K562 (cell line): ENCODE results near the gene TTLL11. TPM values are rescaled to one million over a fixed set of nuclear protein-coding genes. Genes with fewer than 3 reads are reported as not detected.

ENCODE experiments used
- ATAC-seq: fragments of 200-7000 bp; cut with Tn5 transposase; 3 replicates; pipeline ENCODE4 v1.9.1; 2020; ENCODE audit warnings: moderate library complexity
- BruUV-seq: library from RNA; stranded (reverse); fragments of 400-500 nt; replicated peaks from 2 replicates; lab custom pipeline; 2021; lab: Mats Ljungman, UMichigan
- CTCF ChIA-PET: fragments of 300-600 bp; formaldehyde crosslinking; extraction: SDS; loops from one replicate; lab custom pipeline; 2021; ENCODE audit warnings: low intra/inter-chr PET ratio; lab: Yijun Ruan, JAX
- POLR2A ChIA-PET: fragments of 300-600, 350-650 bp; sonication (Branson Sonifier 250); formaldehyde crosslinking; extraction: SDS; loops from one replicate; lab custom pipeline; 2021; ENCODE audit warnings: antibody characterized with exemption, inconsistent platforms; lab: Yijun Ruan, JAX
- DNase-seq, 4 experiments: peaks; one replicate each; pipeline versions ENCODE4 v3.0.0 to v3.0.0-alpha.2; 2011 to 2018; ENCODE audit warnings: low spot score in 3 of 4, mixed read lengths in 3 of 4; ENCODE audit errors: extremely low read depth in 1 of 4
- FAIRE-seq: peaks from 2 replicates; lab custom pipeline; 2011; peaks lifted over from hg19 to GRCh38; lab: Jason Lieb, UNC
- H2AFZ ChIP-seq: 2 replicates; pipeline ENCODE4 v1.6.0; 2011; ENCODE audit warnings: low read depth, low read length, control low read depth, inconsistent platforms
- H3K27ac ChIP-seq: fragments of 200-600 bp; 3 replicates; pipeline ENCODE4 v1.8.0; 2011; ENCODE audit warnings: low read depth, mild to moderate bottlenecking, control low read depth, inconsistent platforms, low read length, moderate library complexity, mixed read lengths; ENCODE audit errors: extremely low read depth
- H3K27me3 ChIP-seq, 2 experiments: fragments of 300-600 bp in 1 of 2; 2 replicates in 1 of 2; 3 replicates in 1 of 2; pipeline versions ENCODE4 v1.6.0 to v1.8.0; 2011; ENCODE audit warnings: inconsistent platforms in 2 of 2, low read length in 2 of 2, mild to moderate bottlenecking in 1 of 2, mixed read lengths in 1 of 2, moderate library complexity in 1 of 2; ENCODE audit not compliant: control insufficient read depth in 2 of 2, insufficient read depth in 2 of 2
- H3K36me3 ChIP-seq: fragments of 300-600 bp; 3 replicates; pipeline ENCODE4 v1.8.0; 2011; ENCODE audit warnings: mild to moderate bottlenecking, low read length, inconsistent platforms; ENCODE audit not compliant: control insufficient read depth, insufficient read depth
- H3K4me1 ChIP-seq, 2 experiments: fragments of 200-600 bp in 1 of 2; replicated peaks in 1 of 2; 2 replicates in 1 of 2; 3 replicates in 1 of 2; pipeline versions ENCODE4 v1.5.1 to v1.8.0; 2011; ENCODE audit warnings: inconsistent platforms in 2 of 2, low read length in 2 of 2, mild to moderate bottlenecking in 1 of 2, mixed read lengths in 1 of 2, moderate library complexity in 1 of 2; ENCODE audit not compliant: control insufficient read depth in 2 of 2, insufficient read depth in 2 of 2
- H3K4me2 ChIP-seq: 2 replicates; pipeline ENCODE4 v1.6.1; 2011; ENCODE audit warnings: low read length, control low read depth, inconsistent platforms, mixed read lengths; ENCODE audit not compliant: insufficient read depth
- H3K4me3 ChIP-seq: fragments of 200-600 bp; sonication (generic), shearing (Covaris generic); 2 replicates; pipeline ENCODE4 v1.5.1; 2016; ENCODE audit warnings: control low read depth, inconsistent platforms
- H3K79me2 ChIP-seq: fragments of 200-600 bp; 3 replicates; pipeline ENCODE4 v1.8.0; 2011; ENCODE audit warnings: low read length, inconsistent platforms; ENCODE audit not compliant: control insufficient read depth, insufficient read depth
- H3K9ac ChIP-seq, 2 experiments: 2 replicates each; pipeline versions ENCODE4 v1.6.0 to v1.6.1; 2011; ENCODE audit warnings: low read depth in 2 of 2, low read length in 2 of 2, control low read depth in 1 of 2, inconsistent platforms in 1 of 2, mild to moderate bottlenecking in 1 of 2, mixed read lengths in 1 of 2; ENCODE audit not compliant: insufficient read depth in 1 of 2
- H3K9me1 ChIP-seq: one replicate; pipeline ENCODE4 v1.6.0; 2011; ENCODE audit warnings: inconsistent platforms, mild to moderate bottlenecking, low read length, moderate library complexity; ENCODE audit not compliant: control insufficient read depth, insufficient read depth
- H3K9me3 ChIP-seq: replicated peaks from 2 replicates; pipeline ENCODE4 v1.5.1; 2011; ENCODE audit warnings: low read depth, low read length, inconsistent platforms; ENCODE audit not compliant: control insufficient read depth, insufficient read depth
- H4K20me1 ChIP-seq: replicated peaks from 2 replicates; pipeline ENCODE4 v1.6.1; 2011; ENCODE audit warnings: low read length, inconsistent platforms, mixed read lengths; ENCODE audit not compliant: control insufficient read depth, insufficient read depth
- PRMT5 ChIP-seq: sonication (generic); formaldehyde crosslinking; IDR thresholded peaks from 2 replicates; pipeline ENCODE4 v1.5.0; 2020; ENCODE audit warnings: missing genetic modification reagents
- ZNF354B ChIP-seq: fragments of 250-450 bp; sonication (Bioruptor Pico); IDR thresholded peaks from 2 replicates; pipeline ENCODE4 v1.4.0; 2020
- WGBS: fragments of 100-300 bp; shearing (Covaris generic); methylation state at CpG from one replicate; pipeline ENCODE4 v1.1.6; 2016; ENCODE audit warnings: low coverage, mixed read lengths; ENCODE audit not compliant: insufficient coverage; ENCODE audit errors: missing lambda C conversion rate; 5-methylcytosine and 5-hydroxymethylcytosine counted together
- in situ Hi-C: fragments of 300-500 bp; cut with MboI; formaldehyde crosslinking; loops from 4 replicates; pipeline ENCODE4 v1.15.0; 2018; ENCODE audit warnings: inconsistent platforms, mixed read lengths
- intact Hi-C: fragments of 100-400 bp; cut with micrococcal nuclease; formaldehyde crosslinking; loops from 2 replicates; pipeline ENCODE4 v1.14.2; 2022
- polyA plus RNA-seq, 8 experiments: library from polyadenylated mRNA; depleted of rRNA in 4 of 8; stranded (reverse) in 5 of 8; unstranded in 3 of 8; fragments of >200 nt; fragmentation: Nextera tagmentation in 2 of 8; fragmentation: Illumina TruSeq in 1 of 8; extraction: Ambion mirVana in 2 of 8; extraction: Trizol in 1 of 8; gene quantifications; 2 replicates each; pipeline versions ENCODE4 v1.2.1 to v1.2.3, GENCODE V29; 2011 to 2014; ENCODE audit warnings: inconsistent platforms in 1 of 8, missing spikeins in 1 of 8
- total RNA-seq, 7 experiments: library from RNA; depleted of rRNA in 6 of 7; stranded (reverse); fragments of >200 nt in 6 of 7; fragmentation: Illumina TruSeq in 2 of 7; extraction: Trizol in 2 of 7; gene quantifications; 2 replicates each; pipeline versions ENCODE4 v1.2.1 to v1.2.3, GENCODE V29; 2011 to 2021; ENCODE audit warnings: low replicate concordance in 1 of 7
- TF ChIP-seq, protein P1 (sequence below): fragments of 450-650 bp; IDR thresholded peaks from 2 replicates; pipeline ENCODE4 v1.6.1; 2016; ENCODE audit warnings: antibody characterized with exemption
- TF ChIP-seq, protein P2 (sequence below): fragments of 450-650 bp; formaldehyde crosslinking; conservative IDR thresholded peaks from 2 replicates; pipeline ENCODE4 v1.4.0; 2022; ENCODE audit warnings: mild to moderate bottlenecking, missing genetic modification characterization
- TF ChIP-seq, protein P3 (sequence below): sonication (generic); formaldehyde crosslinking; IDR thresholded peaks from 2 replicates; pipeline ENCODE4 v1.9.0; 2022; ENCODE audit warnings: mild to moderate bottlenecking, missing genetic modification reagents
- TF ChIP-seq, protein P4 (sequence below): fragments of 450-650 bp; formaldehyde crosslinking; IDR thresholded peaks from 2 replicates; pipeline ENCODE4 v1.4.0; 2020; ENCODE audit warnings: mild to moderate bottlenecking, mixed read lengths

Gene TTLL11
- total and polyA plus RNA-seq, 9 of the 15 experiments (the other 6 are each of a cell fraction or from before 2014, with no cell fraction given), result 0.83 to 4.4 (median 2.7) TPM

DNA sequence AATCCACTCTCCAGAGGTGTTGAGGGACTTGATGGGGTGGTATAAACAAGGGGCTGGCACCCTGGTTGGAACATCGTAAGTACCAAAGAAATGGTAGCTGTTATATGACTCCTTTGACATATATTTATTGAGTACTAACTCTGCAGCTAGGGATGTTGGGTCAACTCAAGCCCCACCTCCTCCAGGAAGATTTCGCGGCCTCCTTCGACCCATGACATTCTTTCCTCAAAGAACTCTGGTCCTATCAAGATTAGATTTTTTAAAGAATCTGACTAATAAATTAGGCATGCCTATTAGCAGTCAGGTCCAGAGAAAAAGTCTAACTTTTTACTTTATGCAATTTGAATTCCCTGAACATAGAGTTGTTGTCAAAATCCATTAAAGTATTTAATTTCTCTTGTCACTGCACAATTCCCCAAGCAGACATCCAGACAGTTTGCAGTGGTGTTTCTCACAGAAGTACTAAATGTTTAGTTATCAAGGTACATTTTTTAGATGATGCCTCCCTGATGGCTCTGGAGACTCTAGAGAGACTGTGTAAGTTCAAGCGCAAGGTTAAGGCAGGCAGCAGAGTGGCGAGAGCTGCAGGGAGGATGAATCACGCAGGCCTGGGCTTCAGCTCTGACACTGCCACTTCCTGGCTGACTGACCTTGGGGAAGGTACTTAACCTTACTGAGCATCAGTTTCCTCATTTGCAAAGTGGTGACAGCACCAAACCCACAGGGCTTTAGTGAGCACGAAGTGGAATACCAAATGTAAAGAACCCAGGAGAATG lies 209.6 kb downstream of the TTLL11 start (continued):
- TF ChIP-seq, protein P1, sequence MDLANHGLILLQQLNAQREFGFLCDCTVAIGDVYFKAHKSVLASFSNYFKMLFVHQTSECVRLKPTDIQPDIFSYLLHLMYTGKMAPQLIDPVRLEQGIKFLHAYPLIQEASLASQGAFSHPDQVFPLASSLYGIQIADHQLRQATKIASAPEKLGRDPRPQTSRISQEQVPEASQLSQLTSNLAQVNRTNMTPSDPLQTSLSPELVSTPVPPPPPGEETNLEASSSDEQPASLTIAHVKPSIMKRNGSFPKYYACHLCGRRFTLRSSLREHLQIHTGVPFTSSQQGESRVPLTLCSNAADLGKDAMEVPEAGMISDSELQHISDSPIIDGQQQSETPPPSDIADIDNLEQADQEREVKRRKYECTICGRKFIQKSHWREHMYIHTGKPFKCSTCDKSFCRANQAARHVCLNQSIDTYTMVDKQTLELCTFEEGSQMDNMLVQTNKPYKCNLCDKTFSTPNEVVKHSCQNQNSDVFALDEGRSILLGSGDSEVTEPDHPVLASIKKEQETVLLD, result no peak
- TF ChIP-seq ZNF354B (CRISPR knock-in tag) (no peak), PRMT5 (CRISPR knock-in tag) (no peak)
- TF ChIP-seq, all 486 proteins: peak for 0

DNA sequence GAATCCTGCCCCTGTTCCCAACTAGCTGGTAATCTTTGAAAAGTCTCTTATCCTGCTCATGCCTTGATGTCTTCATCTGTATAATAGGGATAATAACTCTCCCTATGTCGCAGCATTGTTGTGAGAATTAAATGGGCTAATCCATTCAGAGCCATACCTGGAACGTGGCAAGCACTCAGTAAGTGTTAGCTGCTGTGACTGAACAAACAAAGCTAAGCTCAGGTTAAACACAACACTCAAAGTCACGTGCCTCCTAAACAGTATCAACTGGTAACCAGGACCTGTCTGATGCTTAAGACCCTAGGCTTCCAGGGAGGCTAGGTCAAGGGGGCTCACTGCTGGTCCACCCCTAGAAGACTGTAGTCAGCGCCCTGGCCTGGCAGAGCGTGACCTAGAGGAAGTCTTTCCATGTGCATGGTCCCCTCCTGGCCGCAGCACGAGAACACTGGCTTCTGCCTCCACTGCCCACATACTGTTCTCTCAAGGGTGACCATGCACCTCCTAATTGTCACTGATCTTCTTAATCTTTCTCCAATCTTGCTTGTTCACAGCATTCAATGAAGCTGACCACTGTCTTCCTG lies 211.1 kb downstream of the TTLL11 start:
- H3K9me3 ChIP-seq, result no peaks in the 10 kb centered on the region
- intact Hi-C loops, result no loop called here
- in situ Hi-C loops, result no loop called here
- no TSS peak for BruUV-seq
- H2AFZ ChIP-seq, result no peak overlapping the region
- 0% methylated on average over 7 of the region's 7 CpGs for WGBS
- ChIA-PET POLR2A (no interaction called here), CTCF (no interaction called here)
- no peak overlapping the region for H3K27ac ChIP-seq
- no peaks in the 10 kb centered on the region for H3K79me2 ChIP-seq
- no peaks in the 10 kb centered on the region for H3K4me1 ChIP-seq
- TF ChIP-seq, protein P2, sequence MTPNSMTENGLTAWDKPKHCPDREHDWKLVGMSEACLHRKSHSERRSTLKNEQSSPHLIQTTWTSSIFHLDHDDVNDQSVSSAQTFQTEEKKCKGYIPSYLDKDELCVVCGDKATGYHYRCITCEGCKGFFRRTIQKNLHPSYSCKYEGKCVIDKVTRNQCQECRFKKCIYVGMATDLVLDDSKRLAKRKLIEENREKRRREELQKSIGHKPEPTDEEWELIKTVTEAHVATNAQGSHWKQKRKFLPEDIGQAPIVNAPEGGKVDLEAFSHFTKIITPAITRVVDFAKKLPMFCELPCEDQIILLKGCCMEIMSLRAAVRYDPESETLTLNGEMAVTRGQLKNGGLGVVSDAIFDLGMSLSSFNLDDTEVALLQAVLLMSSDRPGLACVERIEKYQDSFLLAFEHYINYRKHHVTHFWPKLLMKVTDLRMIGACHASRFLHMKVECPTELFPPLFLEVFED, result no peak
- TF ChIP-seq, protein P3, sequence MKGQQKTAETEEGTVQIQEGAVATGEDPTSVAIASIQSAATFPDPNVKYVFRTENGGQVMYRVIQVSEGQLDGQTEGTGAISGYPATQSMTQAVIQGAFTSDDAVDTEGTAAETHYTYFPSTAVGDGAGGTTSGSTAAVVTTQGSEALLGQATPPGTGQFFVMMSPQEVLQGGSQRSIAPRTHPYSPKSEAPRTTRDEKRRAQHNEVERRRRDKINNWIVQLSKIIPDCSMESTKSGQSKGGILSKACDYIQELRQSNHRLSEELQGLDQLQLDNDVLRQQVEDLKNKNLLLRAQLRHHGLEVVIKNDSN, result peak; percentile 7; the same call in 1 of the 2 replicates
- TF ChIP-seq, protein P4, sequence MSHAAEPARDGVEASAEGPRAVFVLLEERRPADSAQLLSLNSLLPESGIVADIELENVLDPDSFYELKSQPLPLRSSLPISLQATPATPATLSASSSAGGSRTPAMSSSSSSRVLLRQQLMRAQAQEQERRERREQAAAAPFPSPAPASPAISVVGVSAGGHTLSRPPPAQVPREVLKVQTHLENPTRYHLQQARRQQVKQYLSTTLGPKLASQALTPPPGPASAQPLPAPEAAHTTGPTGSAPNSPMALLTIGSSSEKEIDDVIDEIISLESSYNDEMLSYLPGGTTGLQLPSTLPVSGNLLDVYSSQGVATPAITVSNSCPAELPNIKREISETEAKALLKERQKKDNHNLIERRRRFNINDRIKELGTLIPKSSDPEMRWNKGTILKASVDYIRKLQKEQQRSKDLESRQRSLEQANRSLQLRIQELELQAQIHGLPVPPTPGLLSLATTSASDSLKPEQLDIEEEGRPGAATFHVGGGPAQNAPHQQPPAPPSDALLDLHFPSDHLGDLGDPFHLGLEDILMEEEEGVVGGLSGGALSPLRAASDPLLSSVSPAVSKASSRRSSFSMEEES (CRISPR knock-in tag), result peak; percentile 34; the same call in 1 of the 2 replicates
- ATAC-seq, result no peak
- no peak for DNase-seq
- FAIRE-seq, result no peak
- H3K9ac ChIP-seq, result no peak overlapping the region
- no peak overlapping the region for H3K4me3 ChIP-seq
- H3K27me3 ChIP-seq, result peaks cover 21 to 83% of the 10 kb centered on the region in 2 experiments
- peaks cover 4% of the 10 kb centered on the region; the same call in 1 of the 2 replicates for H4K20me1 ChIP-seq
- no peaks in the 10 kb centered on the region for H3K9me1 ChIP-seq
- no peaks in the 10 kb centered on the region for H3K36me3 ChIP-seq
- H3K4me2 ChIP-seq, result no peak overlapping the region
